HepG2 (cell line): Measurements from ENCODE around the gene GOLGA3. TPM values are rescaled to one million over a fixed set of nuclear protein-coding genes. Genes with fewer than 3 reads are reported as not detected.
A peak's percentile ranks its signal among the peaks of the same experiment; 100 is the strongest.

Experiments
- ATF1 ChIP-seq: IDR thresholded peaks from 2 replicates; pipeline ENCODE4 v1.6.1; 2016; ENCODE audit warnings: mild to moderate bottlenecking, control low read depth
- GATAD1 ChIP-seq: IDR thresholded peaks from 2 replicates; pipeline ENCODE4 v1.6.1; 2016; ENCODE audit warnings: missing genetic modification reagents, missing compliant biosample characterization
- HNRNPLL ChIP-seq: fragments of 200-400 bp; formaldehyde crosslinking; IDR thresholded peaks from 2 replicates; pipeline ENCODE4 v1.6.1; 2017; ENCODE audit warnings: mild to moderate bottlenecking, low read depth, low read length; ENCODE audit not compliant: poor library complexity, severe bottlenecking
- HOXD1 ChIP-seq: sonication (generic); formaldehyde crosslinking; IDR thresholded peaks from 2 replicates; pipeline ENCODE4 v1.5.0; 2020; ENCODE audit warnings: missing genetic modification reagents
- KLF16 ChIP-seq, 2 experiments: sonication (generic) in 1 of 2; formaldehyde crosslinking in 1 of 2; IDR thresholded peaks; 2 replicates each; pipeline versions ENCODE4 v1.6.1 to v1.8.0; 2016 to 2023; ENCODE audit warnings: missing genetic modification reagents in 2 of 2, missing compliant biosample characterization in 1 of 2
- KMT2B ChIP-seq: IDR thresholded peaks from 2 replicates; pipeline ENCODE4 v1.6.1; 2016; ENCODE audit warnings: missing genetic modification reagents, missing compliant biosample characterization
- MYC ChIP-seq: sonication (generic); formaldehyde crosslinking; IDR thresholded peaks from 2 replicates; pipeline ENCODE4 v1.9.0; 2021; ENCODE audit warnings: missing genetic modification reagents, borderline replicate concordance
- RBAK ChIP-seq: sonication (generic); formaldehyde crosslinking; IDR thresholded peaks from 2 replicates; pipeline ENCODE4 v1.5.1; 2020; ENCODE audit warnings: mild to moderate bottlenecking, missing genetic modification reagents
- ZBTB10 ChIP-seq: sonication (generic); formaldehyde crosslinking; IDR thresholded peaks from 2 replicates; pipeline ENCODE4 v1.4.0; 2020; ENCODE audit warnings: missing genetic modification reagents, borderline replicate concordance
- ZMAT3 ChIP-seq: sonication (generic); formaldehyde crosslinking; conservative IDR thresholded peaks from 2 replicates; pipeline ENCODE4 v1.7.0; 2021; ENCODE audit warnings: missing genetic modification reagents
- ZNF20 ChIP-seq: sonication (generic); formaldehyde crosslinking; IDR thresholded peaks from 2 replicates; pipeline ENCODE4 v1.4.0; 2020; ENCODE audit warnings: mild to moderate bottlenecking, moderate library complexity, missing genetic modification reagents
- ZNF292 ChIP-seq: sonication (generic); formaldehyde crosslinking; IDR thresholded peaks from 2 replicates; pipeline ENCODE4 v1.8.1; 2022; ENCODE audit warnings: mild to moderate bottlenecking, low read depth, missing genetic modification reagents, borderline replicate concordance
- ZNF451 ChIP-seq: sonication (generic); formaldehyde crosslinking; IDR thresholded peaks from 2 replicates; pipeline ENCODE4 v1.5.0; 2020; ENCODE audit warnings: mild to moderate bottlenecking, missing genetic modification reagents
- ZNF567 ChIP-seq: sonication (generic); formaldehyde crosslinking; IDR thresholded peaks from 2 replicates; pipeline ENCODE4 v1.8.1; 2023; ENCODE audit warnings: mild to moderate bottlenecking, missing genetic modification reagents, borderline replicate concordance
- polyA plus RNA-seq, 8 experiments: library from polyadenylated mRNA; depleted of rRNA in 3 of 8; stranded (reverse) in 7 of 8; unstranded in 1 of 8; fragments of >200 nt; fragmentation: Illumina TruSeq in 4 of 8; extraction: Trizol in 4 of 8; gene quantifications; 2 replicates each; pipeline versions ENCODE4 v1.2.1 to v1.2.3, GENCODE V29; 2011 to 2016; ENCODE audit warnings: low read depth in 4 of 8, missing spikeins in 1 of 8, mixed read lengths in 1 of 8; ENCODE audit not compliant: insufficient read depth in 1 of 8
- total RNA-seq, 5 experiments: library from RNA; depleted of rRNA; stranded (reverse); fragments of >200 nt; fragmentation: Illumina TruSeq; extraction: Trizol; gene quantifications; 2 replicates each; pipeline ENCODE4 v1.2.3, GENCODE V29; 2016; ENCODE audit warnings: low read depth in 1 of 5
- TF ChIP-seq, protein P1 (sequence below): sonication (generic); formaldehyde crosslinking; IDR thresholded peaks from 2 replicates; pipeline ENCODE4 v1.4.0; 2020; ENCODE audit warnings: missing genetic modification reagents
- TF ChIP-seq, protein P2 (sequence below): IDR thresholded peaks from 2 replicates; pipeline ENCODE4 v1.6.1; 2016; ENCODE audit warnings: low read depth, missing genetic modification reagents, missing compliant biosample characterization
- TF ChIP-seq, protein P3 (sequence below): sonication (generic); formaldehyde crosslinking; IDR thresholded peaks from 2 replicates; pipeline ENCODE4 v1.4.0; 2020; ENCODE audit warnings: missing genetic modification reagents, mild to moderate bottlenecking, borderline replicate concordance

The GOLGA3 gene
- total and polyA plus RNA-seq, 2 of the 13 experiments (the other 11 are each of a cell fraction or from before 2014, with no cell fraction given), result 22.0 to 43.0 TPM

- TF ChIP-seq ZNF20 (CRISPR knock-in tag), result no peak
- TF ChIP-seq ZNF567 (CRISPR knock-in tag), result no peak
- TF ChIP-seq HOXD1 (CRISPR knock-in tag), result no peak
- 0 out of 2 replicates have a peak, but pooled peaks have one; percentile 13 for TF ChIP-seq GATAD1 (CRISPR knock-in tag)
- TF ChIP-seq, protein P1, sequence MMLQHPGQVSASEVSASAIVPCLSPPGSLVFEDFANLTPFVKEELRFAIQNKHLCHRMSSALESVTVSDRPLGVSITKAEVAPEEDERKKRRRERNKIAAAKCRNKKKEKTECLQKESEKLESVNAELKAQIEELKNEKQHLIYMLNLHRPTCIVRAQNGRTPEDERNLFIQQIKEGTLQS (CRISPR knock-in tag), result no peak
- no peak for TF ChIP-seq KMT2B (CRISPR knock-in tag)
- TF ChIP-seq, protein P2, sequence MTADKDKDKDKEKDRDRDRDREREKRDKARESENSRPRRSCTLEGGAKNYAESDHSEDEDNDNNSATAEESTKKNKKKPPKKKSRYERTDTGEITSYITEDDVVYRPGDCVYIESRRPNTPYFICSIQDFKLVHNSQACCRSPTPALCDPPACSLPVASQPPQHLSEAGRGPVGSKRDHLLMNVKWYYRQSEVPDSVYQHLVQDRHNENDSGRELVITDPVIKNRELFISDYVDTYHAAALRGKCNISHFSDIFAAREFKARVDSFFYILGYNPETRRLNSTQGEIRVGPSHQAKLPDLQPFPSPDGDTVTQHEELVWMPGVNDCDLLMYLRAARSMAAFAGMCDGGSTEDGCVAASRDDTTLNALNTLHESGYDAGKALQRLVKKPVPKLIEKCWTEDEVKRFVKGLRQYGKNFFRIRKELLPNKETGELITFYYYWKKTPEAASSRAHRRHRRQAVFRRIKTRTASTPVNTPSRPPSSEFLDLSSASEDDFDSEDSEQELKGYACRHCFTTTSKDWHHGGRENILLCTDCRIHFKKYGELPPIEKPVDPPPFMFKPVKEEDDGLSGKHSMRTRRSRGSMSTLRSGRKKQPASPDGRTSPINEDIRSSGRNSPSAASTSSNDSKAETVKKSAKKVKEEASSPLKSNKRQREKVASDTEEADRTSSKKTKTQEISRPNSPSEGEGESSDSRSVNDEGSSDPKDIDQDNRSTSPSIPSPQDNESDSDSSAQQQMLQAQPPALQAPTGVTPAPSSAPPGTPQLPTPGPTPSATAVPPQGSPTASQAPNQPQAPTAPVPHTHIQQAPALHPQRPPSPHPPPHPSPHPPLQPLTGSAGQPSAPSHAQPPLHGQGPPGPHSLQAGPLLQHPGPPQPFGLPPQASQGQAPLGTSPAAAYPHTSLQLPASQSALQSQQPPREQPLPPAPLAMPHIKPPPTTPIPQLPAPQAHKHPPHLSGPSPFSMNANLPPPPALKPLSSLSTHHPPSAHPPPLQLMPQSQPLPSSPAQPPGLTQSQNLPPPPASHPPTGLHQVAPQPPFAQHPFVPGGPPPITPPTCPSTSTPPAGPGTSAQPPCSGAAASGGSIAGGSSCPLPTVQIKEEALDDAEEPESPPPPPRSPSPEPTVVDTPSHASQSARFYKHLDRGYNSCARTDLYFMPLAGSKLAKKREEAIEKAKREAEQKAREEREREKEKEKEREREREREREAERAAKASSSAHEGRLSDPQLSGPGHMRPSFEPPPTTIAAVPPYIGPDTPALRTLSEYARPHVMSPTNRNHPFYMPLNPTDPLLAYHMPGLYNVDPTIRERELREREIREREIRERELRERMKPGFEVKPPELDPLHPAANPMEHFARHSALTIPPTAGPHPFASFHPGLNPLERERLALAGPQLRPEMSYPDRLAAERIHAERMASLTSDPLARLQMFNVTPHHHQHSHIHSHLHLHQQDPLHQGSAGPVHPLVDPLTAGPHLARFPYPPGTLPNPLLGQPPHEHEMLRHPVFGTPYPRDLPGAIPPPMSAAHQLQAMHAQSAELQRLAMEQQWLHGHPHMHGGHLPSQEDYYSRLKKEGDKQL (CRISPR knock-in tag), result no peak
- TF ChIP-seq HNRNPLL, result peak; percentile 59
- TF ChIP-seq ZMAT3 (CRISPR knock-in tag), result peak; percentile 80
- TF ChIP-seq ZNF451 (CRISPR knock-in tag), result 0 out of 2 replicates have a peak, but pooled peaks have one; percentile 16
- no peak for TF ChIP-seq ZBTB10 (CRISPR knock-in tag)
- TF ChIP-seq ZNF292 (CRISPR knock-in tag), result 0 out of 2 replicates have a peak, but pooled peaks have one; percentile 46
- TF ChIP-seq MYC (CRISPR knock-in tag), result peak; percentile 55; the same call in 1 of the 2 replicates
- TF ChIP-seq KLF16 (CRISPR knock-in tag; IDR thresholded peaks at IDR 0.05), result no peak
- TF ChIP-seq ATF1 (CRISPR knock-in tag), result no peak
- TF ChIP-seq RBAK (CRISPR knock-in tag), result no peak
- TF ChIP-seq, protein P3, sequence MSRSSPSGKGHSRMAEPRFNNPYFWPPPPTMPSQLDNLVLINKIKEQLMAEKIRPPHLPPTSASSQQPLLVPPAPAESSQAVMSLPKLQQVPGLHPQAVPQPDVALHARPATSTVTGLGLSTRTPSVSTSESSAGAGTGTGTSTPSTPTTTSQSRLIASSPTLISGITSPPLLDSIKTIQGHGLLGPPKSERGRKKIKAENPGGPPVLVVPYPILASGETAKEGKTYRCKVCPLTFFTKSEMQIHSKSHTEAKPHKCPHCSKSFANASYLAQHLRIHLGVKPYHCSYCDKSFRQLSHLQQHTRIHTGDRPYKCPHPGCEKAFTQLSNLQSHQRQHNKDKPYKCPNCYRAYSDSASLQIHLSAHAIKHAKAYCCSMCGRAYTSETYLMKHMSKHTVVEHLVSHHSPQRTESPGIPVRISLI (CRISPR knock-in tag), result no peak
Observed at GRCh38 chr12:132761921-132762583, 66.6 kb downstream of the GOLGA3 start (continued).
